ENCODE results near the gene ACP4.

Gene ACP4

GRCh38 chr19:50820549-50821247 lies 30.5 kb downstream of the ACP4 start:
- no peak for DNase-seq (ENCODE audit: low spot score)
- FAIRE-seq, result no peak

GRCh38 chr19:50821248-50821612 lies 31.0 kb downstream of the ACP4 start:
- DNase-seq (ENCODE audit: low spot score), result no peak
- no peak for FAIRE-seq

- no peak for DNase-seq (ENCODE audit: low spot score)
- FAIRE-seq, result no peak
These were observed 31.4 kb downstream of the ACP4 start for GRCh38 chr19:50821622-50822021.

- no peak for FAIRE-seq
These were observed 32.5 kb downstream of the ACP4 start for GRCh38 chr19:50822661-50823208.

GRCh38 chr19:50823389-50824042 lies 33.3 kb downstream of the ACP4 start, which contains the start of gene KLK1:
Gene KLK1, minus strand, starts transcription at chr19:50823787. Its CDS starts 39 bp downstream, at chr19:50823748.
- FAIRE-seq (no peak), DNase-seq (ENCODE audit: low spot score) (no peak)

More at GRCh38 chr19:50822661-50823208, 32.5 kb downstream of the ACP4 start:
- no peak for DNase-seq (ENCODE audit: low spot score)

- no peak for FAIRE-seq
These were observed 36.5 kb downstream of the ACP4 start for GRCh38 chr19:50826492-50827240.

GRCh38 chr19:50827476-50827875 lies 37.3 kb downstream of the ACP4 start:
- DNase-seq (ENCODE audit: low spot score), result no peak
- no peak for FAIRE-seq

More at GRCh38 chr19:50826492-50827240, 36.5 kb downstream of the ACP4 start:
- no peak for DNase-seq (ENCODE audit: low spot score)

- DNase-seq (ENCODE audit: low spot score) (no peak), FAIRE-seq (no peak)
These were observed 39.6 kb downstream of the ACP4 start for GRCh38 chr19:50829801-50830200.

- DNase-seq (ENCODE audit: low spot score) (no peak), FAIRE-seq (no peak)
These were observed 40.2 kb downstream of the ACP4 start for GRCh38 chr19:50830266-50831025.

- DNase-seq (ENCODE audit: low spot score), result no peak
- no peak for FAIRE-seq
These were observed 40.8 kb downstream of the ACP4 start for GRCh38 chr19:50831026-50831396.

- DNase-seq (ENCODE audit: low spot score) (no peak), FAIRE-seq (no peak)
These were observed 42.5 kb downstream of the ACP4 start for GRCh38 chr19:50832666-50833065.

- no peak for DNase-seq (ENCODE audit: low spot score)
- no peak for FAIRE-seq
These were observed 43.0 kb downstream of the ACP4 start, which contains the start of gene KLK15 for GRCh38 chr19:50833117-50833801. Gene KLK15, minus strand, starts transcription at chr19:50833574. Its CDS starts 2,082 bp downstream, at chr19:50831492.

- DNase-seq (ENCODE audit: low spot score), result no peak
- no peak for FAIRE-seq
These were observed 43.6 kb downstream of the ACP4 start for GRCh38 chr19:50833802-50834167.

GRCh38 chr19:50835103-50835784 lies 45.0 kb downstream of the ACP4 start:
- FAIRE-seq (no peak), DNase-seq (ENCODE audit: low spot score) (no peak)

GRCh38 chr19:50835785-50836542 lies 45.7 kb downstream of the ACP4 start:
- no peak for DNase-seq (ENCODE audit: low spot score)
- no peak for FAIRE-seq

- DNase-seq (ENCODE audit: low spot score) (no peak), FAIRE-seq (no peak)
These were observed 46.5 kb downstream of the ACP4 start for GRCh38 chr19:50836543-50837195.

- no peak for FAIRE-seq
These were observed 47.1 kb downstream of the ACP4 start for GRCh38 chr19:50837300-50837699.

GRCh38 chr19:50838239-50838638 lies 48.0 kb downstream of the ACP4 start:
- DNase-seq (ENCODE audit: low spot score) (no peak), FAIRE-seq (no peak)

More at GRCh38 chr19:50837300-50837699, 47.1 kb downstream of the ACP4 start:
- no peak for DNase-seq (ENCODE audit: low spot score)

Data from RCC 7860 (cell line).